ENCODE measurements around the gene SERPINA4. TPM values are rescaled to one million over a fixed set of nuclear protein-coding genes. Genes with fewer than 3 reads are reported as not detected.

Gene SERPINA4
- total and polyA plus RNA-seq, 4 donors: not detected

GRCh38 chr14:94562941-94563883 lies 2.0 kb downstream of the SERPINA4 start:
- no peak for DNase-seq (ENCODE audit: low read depth in 4 of 6, low spot score in 6 of 6)
- Histone ChIP-seq H3K27me3 (ENCODE audit: control insufficient read depth, insufficient read depth, low read length) (no peaks in the 10 kb centered on the region), H3K4me1 (ENCODE audit: control insufficient read depth, insufficient read depth, low read length) (no peaks in the 10 kb centered on the region), H3K4me3 (ENCODE audit: low read depth, low read length) (no peak overlapping the region), H3K9me3 (ENCODE audit: control insufficient read depth, insufficient read depth, low read length) (no peaks in the 10 kb centered on the region), H3K27ac (ENCODE audit: low read depth, low read length) (no peak overlapping the region), H3K36me3 (ENCODE audit: control insufficient read depth, insufficient read depth, low read length) (no peaks in the 10 kb centered on the region)
- 93% methylated on average over 16 of the region's 16 CpGs for WGBS (ENCODE audit: insufficient coverage)

DNA sequence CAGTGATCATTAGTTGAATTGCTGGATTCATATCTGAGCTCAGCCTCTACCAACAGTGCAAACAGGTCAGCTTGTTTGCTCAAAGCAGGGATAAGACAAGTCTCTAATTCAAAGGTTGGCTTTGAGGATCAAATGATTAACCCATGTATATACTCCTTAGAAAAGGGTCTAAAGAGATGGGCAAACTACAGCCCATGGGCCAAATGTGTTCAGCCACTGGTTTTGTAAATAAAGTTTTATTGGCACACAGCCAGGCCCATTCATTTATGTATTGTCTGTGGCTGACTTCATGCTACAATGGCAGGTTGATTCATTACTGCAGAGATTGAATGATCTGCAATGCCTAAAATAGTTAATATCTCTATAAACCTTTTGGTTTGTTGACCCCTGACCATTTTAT lies 3.1 kb downstream of the SERPINA4 start:
- no peaks in the 10 kb centered on the region for H3K9me3 ChIP-seq (ENCODE audit: control insufficient read depth, insufficient read depth, low read length)
- H3K4me3 ChIP-seq (ENCODE audit: low read depth, low read length): no peak overlapping the region
- H3K27ac ChIP-seq (ENCODE audit: low read depth, low read length): no peak overlapping the region
- DNase-seq (ENCODE audit: low read depth in 4 of 6, low spot score in 6 of 6): no peak
- H3K36me3 ChIP-seq (ENCODE audit: control insufficient read depth, insufficient read depth, low read length): no peaks in the 10 kb centered on the region
- H3K4me1 ChIP-seq (ENCODE audit: control insufficient read depth, insufficient read depth, low read length): no peaks in the 10 kb centered on the region
- no peaks in the 10 kb centered on the region for H3K27me3 ChIP-seq (ENCODE audit: control insufficient read depth, insufficient read depth, low read length)

DNA sequence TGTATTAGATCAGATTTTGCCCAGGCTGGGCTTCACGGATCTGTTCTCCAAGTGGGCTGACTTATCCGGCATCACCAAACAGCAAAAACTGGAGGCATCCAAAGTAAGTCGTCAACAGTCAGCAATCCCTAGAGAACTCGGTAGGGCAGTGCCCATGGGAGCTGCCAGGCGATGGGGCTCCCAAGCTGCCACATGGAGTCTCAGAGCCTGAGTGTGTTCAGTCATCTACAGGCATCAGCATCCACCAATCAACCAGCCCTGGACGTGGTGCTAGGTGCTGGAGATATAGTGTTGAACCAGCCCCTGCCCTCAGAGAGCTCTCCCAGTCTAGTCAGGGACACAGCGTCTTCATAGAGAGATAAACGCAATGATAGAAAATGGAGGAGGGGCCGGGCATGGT lies 6.9 kb downstream of the SERPINA4 start:
- H3K4me1 ChIP-seq (ENCODE audit: control insufficient read depth, insufficient read depth, low read length): peaks cover 7% of the 10 kb centered on the region
- H3K4me3 ChIP-seq (ENCODE audit: low read depth, low read length): no peak overlapping the region
- WGBS (ENCODE audit: insufficient coverage): 93% methylated on average over 6 of the region's 9 CpGs
- DNase-seq (ENCODE audit: low read depth in 4 of 6, low spot score in 6 of 6): no peak
- no peaks in the 10 kb centered on the region for H3K9me3 ChIP-seq (ENCODE audit: control insufficient read depth, insufficient read depth, low read length)
- no peaks in the 10 kb centered on the region for H3K36me3 ChIP-seq (ENCODE audit: control insufficient read depth, insufficient read depth, low read length)
- no peaks in the 10 kb centered on the region for H3K27me3 ChIP-seq (ENCODE audit: control insufficient read depth, insufficient read depth, low read length)
- no peak overlapping the region for H3K27ac ChIP-seq (ENCODE audit: low read depth, low read length)

DNA sequence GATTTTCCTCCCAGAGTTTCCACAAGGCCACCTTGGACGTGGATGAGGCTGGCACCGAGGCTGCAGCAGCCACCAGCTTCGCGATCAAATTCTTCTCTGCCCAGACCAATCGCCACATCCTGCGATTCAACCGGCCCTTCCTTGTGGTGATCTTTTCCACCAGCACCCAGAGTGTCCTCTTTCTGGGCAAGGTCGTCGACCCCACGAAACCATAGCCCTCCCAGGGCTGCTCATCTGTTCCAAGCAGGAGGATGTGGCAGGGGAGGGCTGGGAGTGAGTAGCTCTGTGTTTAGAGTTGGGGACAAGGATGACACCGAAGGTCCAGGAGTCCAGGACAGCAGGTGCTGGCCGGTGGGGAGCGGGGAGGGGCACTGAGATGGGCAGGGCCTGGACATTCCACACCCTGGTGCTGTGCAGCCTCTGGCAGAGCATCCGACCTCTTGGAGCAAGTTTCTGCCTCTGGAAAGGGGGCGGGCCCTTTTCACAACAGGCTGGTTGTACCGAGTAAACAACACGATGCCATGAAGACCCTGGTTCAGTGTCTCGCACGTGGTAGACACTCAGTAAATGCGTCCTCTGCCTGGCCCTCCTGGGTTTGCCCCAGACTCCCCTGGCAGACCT lies 8.2 kb downstream of the SERPINA4 start:
- Histone ChIP-seq H3K27ac (ENCODE audit: low read depth, low read length) (no peak overlapping the region), H3K4me1 (ENCODE audit: control insufficient read depth, insufficient read depth, low read length) (peaks cover 10% of the 10 kb centered on the region), H3K4me3 (ENCODE audit: low read depth, low read length) (no peak overlapping the region), H3K9me3 (ENCODE audit: control insufficient read depth, insufficient read depth, low read length) (no peaks in the 10 kb centered on the region), H3K27me3 (ENCODE audit: control insufficient read depth, insufficient read depth, low read length) (no peaks in the 10 kb centered on the region), H3K36me3 (ENCODE audit: control insufficient read depth, insufficient read depth, low read length) (no peaks in the 10 kb centered on the region)
- no peak for DNase-seq (ENCODE audit: low read depth in 4 of 6, low spot score in 6 of 6)
- WGBS (ENCODE audit: insufficient coverage): 88% methylated on average over 20 of the region's 20 CpGs

DNA sequence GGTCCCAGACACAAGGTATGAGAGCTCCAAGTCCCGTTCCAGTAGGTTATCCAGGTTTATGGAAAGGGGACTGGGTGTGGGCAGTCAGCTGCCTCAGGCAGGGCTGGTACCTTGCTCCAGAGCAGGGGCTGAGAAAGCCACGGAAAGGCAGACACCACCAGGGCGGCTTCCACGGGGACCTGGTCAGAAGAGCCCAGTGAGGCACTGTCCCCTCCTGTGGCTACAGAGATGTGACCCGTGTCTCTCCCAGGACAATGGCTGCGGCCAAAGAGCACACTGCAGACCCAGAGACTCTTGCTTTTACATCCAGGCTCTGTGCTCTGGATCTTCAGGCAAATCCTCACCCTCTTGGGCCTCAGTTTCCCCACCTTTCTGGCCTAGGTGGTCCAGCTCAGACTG lies 8.8 kb downstream of the SERPINA4 start:
- Histone ChIP-seq H3K9me3 (ENCODE audit: control insufficient read depth, insufficient read depth, low read length) (no peaks in the 10 kb centered on the region), H3K4me1 (ENCODE audit: control insufficient read depth, insufficient read depth, low read length) (peaks cover 10% of the 10 kb centered on the region), H3K4me3 (ENCODE audit: low read depth, low read length) (no peak overlapping the region), H3K36me3 (ENCODE audit: control insufficient read depth, insufficient read depth, low read length) (no peaks in the 10 kb centered on the region), H3K27ac (ENCODE audit: low read depth, low read length) (no peak overlapping the region), H3K27me3 (ENCODE audit: control insufficient read depth, insufficient read depth, low read length) (no peaks in the 10 kb centered on the region)
- WGBS (ENCODE audit: insufficient coverage): 92% methylated on average over 6 of the region's 6 CpGs
- no peak for DNase-seq (ENCODE audit: low read depth in 4 of 6, low spot score in 6 of 6)

GRCh38 chr14:94570440-94570839 lies 9.2 kb downstream of the SERPINA4 start:
- H3K4me1 ChIP-seq (ENCODE audit: control insufficient read depth, insufficient read depth, low read length): peaks cover 10% of the 10 kb centered on the region
- H3K4me3 ChIP-seq (ENCODE audit: low read depth, low read length): no peak overlapping the region
- no peaks in the 10 kb centered on the region for H3K9me3 ChIP-seq (ENCODE audit: control insufficient read depth, insufficient read depth, low read length)
- H3K36me3 ChIP-seq (ENCODE audit: control insufficient read depth, insufficient read depth, low read length): no peaks in the 10 kb centered on the region
- no peaks in the 10 kb centered on the region for H3K27me3 ChIP-seq (ENCODE audit: control insufficient read depth, insufficient read depth, low read length)
- H3K27ac ChIP-seq (ENCODE audit: low read depth, low read length): no peak overlapping the region
- whole genome bisulfite sequencing (ENCODE audit: insufficient coverage): 89% methylated on average over 9 of the region's 9 CpGs
- no peak for DNase-seq (ENCODE audit: low read depth in 4 of 6, low spot score in 6 of 6)

- WGBS (ENCODE audit: insufficient coverage): 56% methylated on average over 4 of the region's 7 CpGs
- no peaks in the 10 kb centered on the region for H3K27me3 ChIP-seq (ENCODE audit: control insufficient read depth, insufficient read depth, low read length)
- peak overlapping the region; percentile 11 for H3K27ac ChIP-seq (ENCODE audit: low read depth, low read length)
- peak in 4 of 6 donors; percentile 7 to 31 (median 14) for DNase-seq (ENCODE audit: low read depth in 4 of 6, low spot score in 6 of 6)
- no peaks in the 10 kb centered on the region for H3K9me3 ChIP-seq (ENCODE audit: control insufficient read depth, insufficient read depth, low read length)
- H3K4me1 ChIP-seq (ENCODE audit: control insufficient read depth, insufficient read depth, low read length): peaks cover 10% of the 10 kb centered on the region
- H3K36me3 ChIP-seq (ENCODE audit: control insufficient read depth, insufficient read depth, low read length): no peaks in the 10 kb centered on the region
- H3K4me3 ChIP-seq (ENCODE audit: low read depth, low read length): no peak overlapping the region
Measured at GRCh38 chr14:94571395-94571794, 10.2 kb downstream of the SERPINA4 start.

GRCh38 chr14:94571950-94572349 lies 10.7 kb downstream of the SERPINA4 start:
- no peaks in the 10 kb centered on the region for H3K9me3 ChIP-seq (ENCODE audit: control insufficient read depth, insufficient read depth, low read length)
- H3K4me3 ChIP-seq (ENCODE audit: low read depth, low read length): no peak overlapping the region
- 50% methylated on average over 2 of the region's 6 CpGs for WGBS (ENCODE audit: insufficient coverage)
- no peaks in the 10 kb centered on the region for H3K36me3 ChIP-seq (ENCODE audit: control insufficient read depth, insufficient read depth, low read length)
- DNase-seq (ENCODE audit: low read depth in 4 of 6, low spot score in 6 of 6): no peak
- H3K27ac ChIP-seq (ENCODE audit: low read depth, low read length): peak overlapping the region; percentile 11
- peaks cover 10% of the 10 kb centered on the region for H3K4me1 ChIP-seq (ENCODE audit: control insufficient read depth, insufficient read depth, low read length)
- H3K27me3 ChIP-seq (ENCODE audit: control insufficient read depth, insufficient read depth, low read length): no peaks in the 10 kb centered on the region

DNA sequence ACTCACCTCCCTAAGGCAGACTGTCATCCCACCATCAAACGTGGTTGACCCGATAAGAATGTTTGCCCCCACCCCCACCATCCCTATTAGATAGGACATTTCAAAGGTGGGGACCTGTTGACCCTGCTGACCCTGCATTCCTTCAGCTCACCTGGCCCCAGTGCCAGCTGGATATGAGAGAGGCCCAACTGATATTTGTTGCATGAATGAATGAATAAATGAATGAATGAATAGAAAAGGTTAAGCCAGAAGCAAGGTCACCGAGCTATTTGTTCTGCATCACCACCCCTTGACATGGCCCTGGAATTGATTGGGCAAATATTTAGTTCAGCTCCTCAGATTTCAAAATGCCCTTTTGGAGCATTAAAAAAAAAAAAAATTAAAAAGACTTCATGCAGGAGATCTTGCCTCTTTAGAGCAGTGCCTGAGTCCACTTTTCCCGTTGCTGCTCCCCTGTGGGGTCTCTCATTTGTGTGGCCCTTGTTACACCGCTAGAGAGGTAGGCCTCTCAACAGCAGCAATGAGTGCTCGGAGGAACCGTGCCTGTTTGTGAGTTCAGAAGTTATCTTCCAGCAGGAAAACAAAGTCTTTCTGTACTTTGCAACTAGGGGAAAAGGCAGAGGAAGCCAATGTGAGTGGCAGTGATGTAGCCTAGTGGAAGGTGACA lies 11.5 kb downstream of the SERPINA4 start:
- H3K4me1 ChIP-seq (ENCODE audit: control insufficient read depth, insufficient read depth, low read length): peaks cover 10% of the 10 kb centered on the region
- H3K36me3 ChIP-seq (ENCODE audit: control insufficient read depth, insufficient read depth, low read length): no peaks in the 10 kb centered on the region
- no peaks in the 10 kb centered on the region for H3K27me3 ChIP-seq (ENCODE audit: control insufficient read depth, insufficient read depth, low read length)
- no peaks in the 10 kb centered on the region for H3K9me3 ChIP-seq (ENCODE audit: control insufficient read depth, insufficient read depth, low read length)
- no peak overlapping the region for H3K27ac ChIP-seq (ENCODE audit: low read depth, low read length)
- WGBS (ENCODE audit: insufficient coverage): 83% methylated on average over 3 of the region's 7 CpGs
- no peak for DNase-seq (ENCODE audit: low read depth in 4 of 6, low spot score in 6 of 6)
- no peak overlapping the region for H3K4me3 ChIP-seq (ENCODE audit: low read depth, low read length)

All from spinal cord (tissue), 10 donors.